Suppressor macrophage treated with lipopolysaccharide for 4 hours (primary cell): ENCODE results near the gene PEA15.

Experiments
- DNase-seq: peaks from one replicate; pipeline ENCODE4 v3.0.0-alpha.2; 2020

The PEA15 gene

DNA sequence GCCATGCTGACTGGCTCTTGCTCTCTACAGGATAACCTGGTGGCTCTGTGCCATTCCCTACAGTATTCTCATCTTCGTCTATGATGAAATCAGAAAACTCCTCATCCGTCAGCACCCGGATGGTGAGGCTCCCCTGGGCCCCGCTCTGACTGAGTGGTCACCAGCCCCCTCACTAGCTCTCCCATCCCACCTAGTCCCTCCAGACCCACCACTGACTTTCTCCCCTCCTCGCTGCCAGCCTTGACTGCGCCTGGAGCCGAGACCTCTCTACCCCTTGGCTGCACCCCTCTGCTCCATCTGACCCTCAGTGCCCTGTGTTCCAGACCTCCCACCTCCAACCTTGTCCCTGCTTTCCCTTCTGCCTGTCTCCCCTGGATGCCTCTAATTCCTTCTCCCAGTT, 18.9 kb upstream of the PEA15 start:
- DNase-seq, result no peak

DNA sequence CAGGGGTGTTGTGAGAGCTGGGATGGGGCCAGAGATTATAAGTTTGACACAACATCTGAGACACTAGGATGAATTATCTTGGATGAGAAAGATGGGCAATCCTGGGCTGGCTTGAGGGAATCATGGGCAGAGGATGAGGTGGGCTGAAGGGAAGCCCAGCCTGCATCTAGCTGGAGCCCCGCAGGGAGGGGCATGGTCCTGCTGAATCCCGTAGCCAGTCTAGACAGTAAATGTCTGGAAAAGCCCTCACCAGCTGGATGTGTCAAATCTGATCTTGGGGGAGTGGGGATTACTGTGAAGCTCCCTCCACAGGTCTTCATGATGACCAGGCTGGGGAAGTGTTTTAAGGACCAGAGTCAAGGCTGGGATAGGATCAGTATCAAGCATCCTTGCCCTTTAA, 18.5 kb upstream of the PEA15 start:
- no peak for DNase-seq

DNA sequence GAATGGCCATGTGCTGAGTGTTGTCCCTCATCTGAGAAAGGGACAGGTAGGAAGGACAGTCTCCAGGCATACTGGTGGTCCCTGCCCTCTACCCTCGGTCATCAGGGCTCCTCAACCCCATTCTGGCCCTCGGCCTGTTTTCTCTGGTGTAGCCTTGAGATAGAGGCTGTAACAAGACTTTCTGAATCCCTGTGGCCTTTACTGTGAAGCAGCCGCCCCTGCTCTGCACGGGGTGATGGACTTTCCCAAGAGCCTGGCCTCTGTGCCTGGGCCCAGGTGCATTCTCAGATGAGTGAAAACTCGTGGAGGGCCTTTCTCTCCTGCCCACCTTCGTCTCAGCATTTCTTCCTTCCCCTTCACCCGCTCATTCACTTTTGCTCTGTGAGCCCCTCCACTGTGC, 17.8 kb upstream of the PEA15 start:
- DNase-seq, result no peak

DNA sequence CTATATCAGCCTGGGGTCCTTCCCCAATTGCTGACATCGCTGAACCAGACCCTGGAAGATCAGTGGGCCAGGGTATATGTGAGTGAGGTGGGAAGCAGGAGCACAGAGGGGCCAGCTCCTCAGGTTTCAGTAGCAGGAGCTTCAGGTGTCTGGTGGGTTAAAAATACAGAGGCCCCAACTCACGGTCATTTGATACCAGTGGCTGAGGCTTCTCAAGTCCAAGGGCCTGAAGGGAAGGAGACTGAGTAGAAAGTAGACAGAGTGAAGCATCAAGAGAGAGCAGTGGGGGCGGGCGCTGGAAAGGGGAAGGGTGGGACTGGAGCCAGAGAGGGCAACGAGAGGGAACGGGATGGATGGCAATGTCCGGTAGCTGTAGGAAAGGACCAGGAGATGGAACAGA, 16.8 kb upstream of the PEA15 start:
- no peak for DNase-seq

DNA sequence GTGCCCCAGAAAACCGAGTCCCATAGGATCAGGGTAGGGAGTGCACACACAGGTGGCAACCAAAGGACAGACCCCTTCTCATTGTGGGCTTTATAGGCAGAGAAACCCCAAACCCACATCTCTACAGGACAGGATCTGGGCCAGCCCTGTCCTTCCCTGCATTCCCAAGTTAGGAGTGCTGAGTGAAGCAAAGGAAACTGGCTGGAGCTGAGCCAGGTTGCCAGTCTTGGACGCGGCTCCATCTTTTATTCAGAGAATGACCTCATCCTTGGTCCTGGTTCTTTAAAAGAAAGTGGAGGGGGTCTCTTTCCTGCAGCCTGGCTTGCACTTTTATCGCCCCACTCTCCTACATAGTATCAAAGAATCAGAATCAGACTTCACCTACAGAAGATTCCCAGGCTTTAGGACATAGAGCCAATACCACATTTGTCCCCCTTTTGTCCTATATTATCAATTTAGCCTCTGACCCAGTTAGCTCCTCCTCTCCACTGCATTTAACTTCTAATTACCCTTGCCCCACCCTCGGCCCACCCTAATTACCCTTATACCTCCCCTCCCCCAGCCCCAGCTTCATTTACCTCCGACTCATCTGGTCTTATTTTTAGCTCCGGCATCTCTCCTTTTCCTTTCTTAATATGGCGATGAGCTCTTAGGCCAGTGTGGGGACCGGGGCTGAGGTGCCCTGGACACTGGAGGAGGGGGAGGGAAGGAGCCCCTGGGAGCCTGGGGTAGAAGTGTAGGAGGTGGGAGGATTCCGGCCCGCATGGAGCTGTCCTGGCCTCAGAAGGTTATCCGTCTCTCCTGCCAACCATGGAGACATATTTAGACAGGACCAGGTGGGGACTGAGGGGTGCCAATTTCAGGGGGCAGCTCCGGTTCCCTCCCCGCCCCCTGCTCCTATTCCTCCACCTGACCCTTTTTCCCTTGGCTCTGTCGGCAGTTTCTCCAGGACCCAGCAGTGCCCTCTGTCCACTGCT, 15.2 kb upstream of the PEA15 start, which contains the start of gene CASQ1:
Gene CASQ1, plus strand, starts transcription at position 927 of the 977 bp plus-strand sequence. CDS start 177 bp downstream, outside the sequence.
- no peak for DNase-seq

DNA sequence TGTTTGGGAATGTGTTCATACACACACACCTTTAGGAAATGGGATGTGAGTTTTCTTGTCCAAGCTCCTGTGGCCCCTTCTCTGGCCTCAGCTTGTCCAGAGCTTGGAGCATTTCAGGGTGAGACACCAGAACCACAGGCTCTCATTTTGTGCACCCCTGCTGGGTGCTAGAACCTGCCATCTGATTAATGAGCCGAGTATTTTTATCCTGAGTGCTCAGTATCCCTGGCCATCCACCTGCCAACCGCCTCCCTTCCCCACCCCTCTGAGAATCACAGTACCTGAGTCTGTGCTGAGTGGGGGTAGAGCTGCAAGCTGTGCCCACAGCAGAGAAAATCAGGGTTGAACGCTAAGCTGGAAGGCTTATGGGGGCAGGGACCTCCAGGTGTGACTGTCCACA, 13.4 kb upstream of the PEA15 start:
- no peak for DNase-seq

DNA sequence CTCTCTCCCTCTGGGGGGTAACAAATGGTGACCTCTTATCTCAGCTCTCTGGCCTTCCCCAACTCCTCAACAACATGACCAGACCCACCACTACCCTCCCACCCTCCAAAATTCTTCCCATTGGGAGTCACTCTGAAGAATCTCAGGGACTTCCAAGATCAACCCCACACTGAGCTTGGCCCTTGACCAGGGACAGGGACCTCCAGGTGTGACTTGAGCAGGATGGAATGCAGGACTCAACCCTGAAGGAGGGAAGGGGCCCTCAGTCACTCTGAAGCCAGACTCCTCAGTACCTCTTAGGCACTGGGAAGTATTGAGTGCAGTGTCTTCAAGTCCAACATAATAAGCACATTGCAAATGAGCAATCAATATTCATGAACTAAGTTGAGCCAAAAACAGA, 12.9 kb upstream of the PEA15 start:
- DNase-seq, result no peak

DNA sequence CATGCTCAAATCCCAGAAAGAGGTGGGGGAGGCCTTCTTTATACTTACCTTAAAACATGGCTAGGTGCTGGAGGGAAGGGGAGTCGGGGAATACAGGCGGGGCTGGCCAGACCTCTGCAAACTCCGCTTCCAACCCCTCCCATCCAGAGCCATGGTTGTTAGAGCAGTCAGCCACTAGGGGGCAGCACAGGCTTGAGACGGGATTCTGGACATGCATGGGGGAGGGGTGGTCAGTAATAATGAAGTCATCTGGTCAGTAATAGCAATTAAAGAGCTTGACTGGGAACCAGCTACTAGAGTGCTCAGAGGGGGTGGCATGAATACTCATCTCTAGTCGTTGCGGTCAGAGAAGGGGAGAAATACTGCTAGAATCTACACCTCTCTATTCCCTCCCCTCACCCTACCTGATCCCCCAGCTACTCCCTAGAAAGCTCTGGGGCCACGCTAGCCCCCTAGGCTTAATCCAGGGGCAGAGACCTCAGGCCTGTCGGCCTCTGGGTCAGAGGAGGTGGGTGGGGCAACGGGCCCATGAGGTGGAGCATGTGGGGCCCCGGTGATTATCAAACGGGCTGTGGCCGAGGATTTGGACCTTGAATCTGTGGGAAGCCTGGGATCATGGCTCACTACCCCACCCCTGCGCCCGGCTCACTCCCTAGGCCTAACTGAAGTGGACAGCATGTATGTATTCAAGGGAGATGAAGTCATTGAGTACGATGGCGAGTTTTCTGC, 11.9 kb upstream of the PEA15 start:
- DNase-seq, result peak; percentile 95

DNA sequence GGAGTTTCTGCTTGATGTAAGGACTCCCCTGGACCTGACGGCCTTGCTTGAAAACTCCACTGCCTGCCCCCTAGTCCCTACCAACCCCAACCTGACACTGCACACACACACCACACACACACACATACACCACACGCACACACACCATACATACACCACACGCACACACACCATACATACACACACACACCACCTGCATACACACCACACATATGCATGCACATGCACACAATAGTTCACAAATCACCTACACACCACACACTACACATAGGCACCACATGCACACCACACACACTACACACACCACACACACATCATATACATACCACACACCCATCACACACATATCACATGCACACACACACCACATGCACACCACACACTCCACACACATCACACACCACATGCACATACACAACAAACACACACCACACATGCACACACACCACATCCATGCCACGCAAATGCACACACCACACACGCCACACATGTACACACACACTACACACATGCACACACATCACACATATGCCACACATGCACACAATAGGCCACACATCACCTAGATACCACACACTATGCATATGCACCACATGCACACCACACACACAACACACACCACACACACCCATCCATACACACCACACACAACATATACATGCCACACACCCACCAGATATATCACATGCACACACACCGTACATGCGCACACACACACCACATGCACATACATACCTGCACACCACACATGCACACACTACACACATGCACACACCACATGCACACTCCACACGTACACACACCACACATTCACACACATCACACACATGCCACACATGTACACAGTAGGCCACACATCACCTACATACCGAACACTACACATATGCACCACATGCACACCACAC, 11.1 kb upstream of the PEA15 start:
- DNase-seq, result no peak

DNA sequence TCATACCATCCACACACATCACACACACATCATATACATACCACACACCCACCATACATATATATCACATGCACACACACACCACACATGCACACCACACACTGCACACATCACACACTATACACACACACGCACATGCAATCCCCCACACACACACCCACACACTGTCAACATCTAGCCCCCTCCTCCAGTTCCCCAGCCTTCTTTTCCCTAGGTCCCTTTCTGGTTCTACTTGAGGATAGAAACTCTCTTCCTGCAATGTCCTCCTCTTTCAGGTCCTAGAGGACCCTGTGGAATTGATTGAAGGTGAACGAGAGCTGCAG, 10.5 kb upstream of the PEA15 start:
- no peak for DNase-seq

DNA sequence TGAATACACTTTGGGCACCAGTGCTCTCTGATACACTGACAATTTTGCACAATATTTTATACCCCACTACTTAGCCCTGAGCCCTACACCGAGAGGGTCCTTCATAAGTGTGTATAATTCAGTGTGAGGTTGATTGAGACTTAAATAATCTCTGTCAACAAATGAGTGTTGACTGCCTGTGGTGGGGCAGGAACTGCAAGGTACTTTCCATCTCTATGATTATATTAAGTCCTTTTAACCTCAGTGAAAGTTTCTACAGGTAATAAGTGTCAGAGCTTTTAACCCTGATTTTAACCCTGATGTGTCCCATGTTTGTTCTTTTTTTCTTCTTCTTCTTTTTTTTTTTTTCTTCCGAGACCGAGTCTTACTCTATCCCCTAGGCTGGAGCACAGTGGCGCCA, 9.0 kb upstream of the PEA15 start:
- no peak for DNase-seq

DNA sequence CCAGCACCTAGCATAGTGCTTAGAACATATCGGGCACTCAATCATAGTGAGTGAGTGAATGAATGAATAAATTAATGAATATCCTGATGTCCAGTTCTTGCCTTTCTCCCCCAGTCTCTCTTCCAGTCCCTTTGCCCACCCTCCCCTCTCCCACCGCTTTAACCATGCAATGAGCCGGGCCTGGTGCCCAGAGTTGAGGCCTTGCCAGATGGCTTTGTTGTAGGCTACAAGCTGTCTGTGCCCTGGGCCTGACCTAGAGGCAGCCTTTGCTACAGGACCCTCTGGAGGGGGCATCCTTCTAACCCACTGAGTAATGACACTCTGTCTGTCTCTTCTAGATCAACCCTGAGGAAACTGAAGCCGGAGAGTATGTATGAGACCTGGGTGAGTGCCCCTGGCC, 8.0 kb upstream of the PEA15 start:
- no peak for DNase-seq

DNA sequence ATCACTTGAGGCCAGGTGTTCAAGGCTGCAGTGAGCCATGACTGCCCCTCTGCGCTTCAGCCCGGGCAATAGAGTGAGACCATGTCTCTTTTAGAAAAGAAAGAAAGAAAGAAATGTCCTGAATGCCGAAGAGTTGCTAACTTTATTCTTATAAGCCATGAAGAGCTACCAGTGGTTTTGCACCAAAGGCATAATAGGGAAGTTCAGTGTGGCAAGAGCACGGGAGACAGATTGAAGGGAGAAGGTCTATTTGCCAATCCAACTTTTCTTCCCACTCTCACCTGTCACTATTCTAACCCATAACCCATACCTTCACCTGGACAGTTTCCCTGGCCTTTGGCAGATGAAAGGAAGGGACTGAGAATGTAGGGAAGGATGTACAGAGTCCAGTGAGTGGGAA, 4.4 kb upstream of the PEA15 start:
- DNase-seq, result peak; percentile 29

DNA sequence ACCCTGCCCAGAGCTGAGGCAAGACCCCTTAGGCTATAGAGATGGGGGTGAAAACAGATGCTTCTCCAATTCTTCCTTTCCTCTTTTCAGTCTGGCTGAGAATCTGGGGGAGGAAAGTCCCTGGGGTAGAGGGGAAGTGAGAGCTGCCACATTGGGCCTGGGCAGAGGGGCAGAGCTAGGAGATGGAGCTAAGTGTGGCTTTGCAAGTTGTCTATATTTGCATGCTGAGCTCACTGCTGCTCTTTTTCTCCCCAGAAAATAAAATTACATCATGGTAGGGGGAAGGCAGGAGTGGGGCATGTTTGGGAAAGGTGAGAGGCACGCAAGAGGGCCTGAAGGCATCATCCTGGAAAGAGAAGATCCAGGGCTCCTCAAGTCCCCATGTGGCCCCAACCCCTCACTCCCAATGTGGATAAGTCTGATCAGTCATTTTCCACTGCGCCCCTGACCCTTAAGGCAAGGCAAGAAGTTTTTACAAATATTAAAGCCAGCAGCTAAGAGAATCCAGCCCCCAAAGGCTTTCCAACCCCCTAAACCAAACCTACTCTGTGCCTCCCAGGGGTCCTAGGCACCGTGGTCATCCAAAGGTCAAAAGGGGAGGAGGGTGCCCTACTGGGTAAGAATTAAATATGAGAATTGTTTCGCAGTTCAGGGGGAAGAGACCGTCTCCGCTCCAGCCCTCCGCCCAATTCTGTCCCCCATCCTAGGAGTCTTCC, 500 bp upstream of the PEA15 start:
- peak; percentile 92 for DNase-seq

DNA sequence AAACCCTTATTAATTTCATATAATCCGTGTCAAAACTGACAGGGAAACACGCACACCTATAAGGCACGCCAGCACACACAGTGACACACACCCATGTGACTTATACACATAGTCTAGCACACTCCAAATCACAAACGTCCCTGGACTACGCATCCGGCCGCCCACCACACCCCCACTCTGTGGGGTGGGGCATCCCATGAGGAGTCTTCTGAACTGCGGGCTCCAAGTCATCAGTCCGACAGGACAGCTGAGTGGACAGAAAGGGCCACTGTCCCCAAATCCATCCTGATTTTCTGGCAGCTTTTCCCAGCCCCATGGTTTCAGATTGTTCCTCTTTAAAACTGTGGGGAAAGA, 829 bp downstream of the PEA15 start:
- DNase-seq, result peak; percentile 65

DNA sequence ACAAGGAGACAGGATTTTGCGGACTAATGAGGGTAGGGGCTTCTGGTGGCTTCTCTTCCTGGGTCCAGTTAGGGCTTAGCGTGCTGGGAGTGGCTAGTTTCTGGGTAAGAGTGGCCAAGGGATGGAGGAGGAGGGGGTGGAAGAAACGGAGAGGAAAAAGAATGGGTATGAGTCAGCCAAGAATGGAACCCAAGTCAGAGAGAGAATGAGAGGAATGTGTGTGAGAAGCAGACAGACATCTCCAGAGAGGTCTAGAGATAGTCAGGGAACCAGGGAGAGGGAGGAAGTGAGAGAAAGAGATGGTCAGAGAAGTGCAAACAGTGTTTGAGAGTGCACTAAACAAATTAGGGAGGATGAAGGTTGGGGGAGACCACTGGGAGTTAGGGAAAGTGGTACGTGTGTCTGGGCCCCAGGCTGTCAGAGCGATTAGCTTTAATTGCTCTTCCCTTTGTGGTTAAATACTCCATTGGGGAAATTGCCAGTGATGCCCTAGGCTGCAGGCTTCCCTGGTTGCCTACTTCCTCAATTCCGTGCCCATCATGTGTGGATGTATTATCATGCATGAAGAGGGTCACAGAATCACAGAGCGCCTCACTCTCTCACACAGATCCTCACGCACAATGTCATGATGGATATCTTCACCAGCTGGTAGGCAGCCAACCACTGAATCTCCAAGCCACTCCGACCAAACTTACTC, 1.4 kb downstream of the PEA15 start:
- peak; percentile 67 for DNase-seq

DNA sequence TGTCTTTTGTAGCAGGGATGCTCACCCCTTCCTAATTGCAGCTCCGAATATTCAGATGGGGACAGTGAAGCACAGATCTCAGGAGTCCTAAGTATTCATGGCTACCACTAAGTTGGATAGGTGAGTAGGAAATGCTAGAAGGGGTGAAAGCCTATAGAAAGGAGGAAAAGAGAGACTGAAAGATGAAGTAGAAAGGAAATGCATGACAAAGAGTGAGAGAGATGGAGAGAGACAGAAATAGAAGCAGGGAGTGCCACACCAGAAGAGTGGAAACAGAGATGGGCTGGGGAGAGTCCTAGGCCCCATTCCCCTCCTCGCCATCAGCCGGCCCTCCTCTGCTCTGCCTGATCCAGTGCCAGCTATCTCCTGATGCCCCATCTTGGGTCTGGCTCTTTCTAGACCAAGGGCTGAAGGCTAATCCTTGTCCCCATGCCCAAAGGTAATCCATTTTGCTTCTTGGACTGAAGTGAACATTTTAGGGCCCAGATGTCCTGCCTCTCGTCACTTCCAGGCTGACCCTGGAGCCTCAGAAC, 2.0 kb downstream of the PEA15 start:
- no peak for DNase-seq

DNA sequence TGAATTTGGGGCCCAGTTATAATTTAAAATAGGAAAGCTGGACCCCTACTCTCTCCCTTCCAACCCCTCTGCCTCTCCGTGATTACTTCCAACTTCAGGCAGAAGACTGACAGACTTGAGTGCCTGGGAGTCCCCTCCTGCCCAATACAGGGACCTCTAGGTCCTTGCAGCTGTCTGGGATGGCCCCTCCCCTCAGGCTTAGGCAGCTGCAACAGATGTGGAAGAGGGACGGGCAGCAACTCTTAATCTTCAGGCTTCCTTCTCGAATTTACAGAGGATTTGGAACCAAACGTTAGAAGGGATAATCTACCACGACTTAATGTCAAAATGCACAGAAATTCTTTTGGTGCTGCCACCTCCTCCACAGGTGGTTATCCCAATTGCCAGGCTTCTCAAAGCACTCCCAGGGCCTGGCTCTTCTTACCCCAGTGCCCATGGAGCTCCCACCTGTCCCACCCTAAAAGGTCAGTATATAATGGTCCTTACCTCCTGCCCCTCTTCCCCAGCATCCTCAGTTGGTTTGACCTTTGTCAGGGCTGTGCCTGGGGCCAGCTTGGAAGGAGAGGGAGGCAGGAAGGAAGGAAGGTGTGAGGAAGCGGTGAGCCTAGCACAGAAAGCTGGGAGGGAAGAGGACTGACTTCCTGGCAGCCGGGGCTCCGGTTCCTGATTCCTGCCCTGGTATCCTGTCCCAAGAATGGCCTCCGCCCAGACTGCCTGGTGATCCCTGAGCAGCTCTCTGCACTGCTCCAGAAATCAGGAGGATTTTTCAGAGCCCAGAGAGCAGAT, 2.8 kb downstream of the PEA15 start:
- no peak for DNase-seq

DNA sequence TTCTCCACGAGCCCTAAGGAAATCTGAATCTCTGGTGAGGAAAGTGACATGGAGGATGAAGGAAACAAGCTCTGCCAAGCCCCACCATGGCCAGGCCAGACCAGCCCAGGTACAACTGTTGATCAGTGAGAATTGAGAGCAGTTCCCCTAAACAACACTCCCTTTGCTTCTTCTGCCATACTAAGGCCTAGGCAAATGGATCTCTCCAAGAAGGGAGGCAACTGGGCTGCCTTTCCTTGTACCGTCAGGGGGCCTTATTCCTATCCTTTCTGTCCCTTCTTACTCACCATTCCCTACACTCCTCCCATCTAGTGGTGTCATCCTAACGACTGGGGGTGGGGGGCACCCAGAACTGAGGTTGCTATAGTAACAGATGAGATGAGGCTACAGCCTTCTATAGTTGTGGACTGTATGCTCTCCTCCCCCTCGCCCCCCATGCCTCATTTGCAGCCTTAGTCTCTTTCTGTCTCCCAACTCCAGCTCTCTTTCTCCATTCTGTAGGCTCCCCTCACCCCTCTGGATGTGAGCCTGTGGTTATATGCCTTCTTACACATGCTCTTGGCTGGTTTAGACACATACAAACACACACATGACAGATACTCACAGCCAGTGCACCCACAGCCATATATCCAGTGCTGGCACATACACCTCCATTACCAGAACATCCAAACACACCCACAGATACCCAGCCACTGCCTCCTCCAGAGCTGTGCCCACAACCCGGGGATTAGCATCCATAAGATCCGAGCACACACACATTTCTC, 3.6 kb downstream of the PEA15 start:
- no peak for DNase-seq
